Activated B cell treated with CpG ODN at 0.5 μM for 24 hours (primary cell): ENCODE results near the gene DSCAML1. TPM values are rescaled to one million over a fixed set of nuclear protein-coding genes. Genes with fewer than 3 reads are reported as not detected.

Experiments
- ATAC-seq: fragments of 200-7000 bp; cut with Tn5 transposase; one replicate; pipeline ENCODE4 v1.10.0; 2021; ENCODE audit warnings: low read depth, mild to moderate bottlenecking, moderate library complexity
- CTCF ChIA-PET: fragments of 350-600 bp; sonication (Branson Sonifier 250); formaldehyde crosslinking; loops from one replicate; lab custom pipeline; 2021; ENCODE audit warnings: antibody characterized with exemption; lab: Charles Lee
- POLR2A ChIA-PET: fragments of 350-600 bp; sonication (Branson Sonifier 250); formaldehyde crosslinking; loops from one replicate; lab custom pipeline; 2021; ENCODE audit warnings: antibody characterized with exemption; lab: Charles Lee
- DNase-seq: peaks from one replicate; pipeline ENCODE4 v3.0.0; 2022
- H3K27ac Mint-ChIP-seq: one replicate; pipeline ENCODE4 v1.8.0; 2020; ENCODE audit warnings: mixed read lengths
- H3K27me3 Mint-ChIP-seq: one replicate; pipeline ENCODE4 v1.8.0; 2021; ENCODE audit warnings: mixed read lengths
- H3K36me3 Mint-ChIP-seq: one replicate; pipeline ENCODE4 v1.8.0; 2021; ENCODE audit warnings: low read depth, mixed read lengths
- H3K4me1 Mint-ChIP-seq: one replicate; pipeline ENCODE4 v1.8.0; 2021; ENCODE audit warnings: mixed read lengths
- H3K4me3 Mint-ChIP-seq: one replicate; pipeline ENCODE4 v1.8.0; 2020; ENCODE audit warnings: mild to moderate bottlenecking, mixed read lengths
- H3K9me3 Mint-ChIP-seq: one replicate; pipeline ENCODE4 v1.8.0; 2020; ENCODE audit warnings: mixed read lengths
- intact Hi-C: fragments of 100-400 bp; cut with micrococcal nuclease; formaldehyde crosslinking; loops from one replicate; pipeline ENCODE4 v1.15.1; 2024
- total RNA-seq: library from RNA; stranded (reverse); gene quantifications from 2 replicates; pipeline ENCODE4 v1.2.3, GENCODE V29; 2022
- TF ChIP-seq, protein P1 (sequence below): fragments of 200-600 bp; IDR thresholded peaks from one replicate; pipeline ENCODE4 v1.8.0; 2022; ENCODE audit warnings: antibody characterized with exemption, mild to moderate bottlenecking

DSCAML1 gene
- total RNA-seq, 1 donor from 2014 or later, result 3.6 TPM

DNA sequence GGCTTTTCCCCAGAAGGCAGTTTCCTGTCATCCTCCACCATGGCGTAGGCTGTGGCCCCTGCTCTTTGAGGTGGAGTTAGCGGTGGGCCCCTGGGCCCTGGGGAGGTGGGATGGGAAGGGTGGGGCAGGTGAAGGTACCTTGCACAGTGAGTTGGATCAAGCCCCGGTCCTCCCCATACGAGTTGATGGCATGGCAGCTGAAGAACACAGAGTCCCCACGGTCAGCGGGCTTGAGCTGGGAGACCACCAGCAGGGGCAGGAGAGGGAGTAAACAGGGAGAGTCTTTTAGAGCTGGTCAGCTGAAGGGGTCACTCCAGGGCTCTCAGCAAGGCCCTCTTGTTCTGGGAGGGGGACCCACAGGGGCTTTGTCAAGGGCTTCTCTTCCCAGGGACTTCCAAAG, 316.0 kb downstream of the DSCAML1 start:
- CTCF ChIA-PET, result no interaction called here
- no peaks in the 10 kb centered on the region for H3K9me3 Mint-ChIP-seq
- H3K27ac Mint-ChIP-seq, result no peak overlapping the region
- POLR2A ChIA-PET, result no interaction called here
- no peak for DNase-seq
- peaks cover 14% of the 10 kb centered on the region for H3K27me3 Mint-ChIP-seq
- H3K36me3 Mint-ChIP-seq, result no peaks in the 10 kb centered on the region
- H3K4me3 Mint-ChIP-seq, result no peak overlapping the region
- no peak for ATAC-seq
- intact Hi-C loops, result no loop called here
- H3K4me1 Mint-ChIP-seq, result no peaks in the 10 kb centered on the region
- TF ChIP-seq, protein P1, sequence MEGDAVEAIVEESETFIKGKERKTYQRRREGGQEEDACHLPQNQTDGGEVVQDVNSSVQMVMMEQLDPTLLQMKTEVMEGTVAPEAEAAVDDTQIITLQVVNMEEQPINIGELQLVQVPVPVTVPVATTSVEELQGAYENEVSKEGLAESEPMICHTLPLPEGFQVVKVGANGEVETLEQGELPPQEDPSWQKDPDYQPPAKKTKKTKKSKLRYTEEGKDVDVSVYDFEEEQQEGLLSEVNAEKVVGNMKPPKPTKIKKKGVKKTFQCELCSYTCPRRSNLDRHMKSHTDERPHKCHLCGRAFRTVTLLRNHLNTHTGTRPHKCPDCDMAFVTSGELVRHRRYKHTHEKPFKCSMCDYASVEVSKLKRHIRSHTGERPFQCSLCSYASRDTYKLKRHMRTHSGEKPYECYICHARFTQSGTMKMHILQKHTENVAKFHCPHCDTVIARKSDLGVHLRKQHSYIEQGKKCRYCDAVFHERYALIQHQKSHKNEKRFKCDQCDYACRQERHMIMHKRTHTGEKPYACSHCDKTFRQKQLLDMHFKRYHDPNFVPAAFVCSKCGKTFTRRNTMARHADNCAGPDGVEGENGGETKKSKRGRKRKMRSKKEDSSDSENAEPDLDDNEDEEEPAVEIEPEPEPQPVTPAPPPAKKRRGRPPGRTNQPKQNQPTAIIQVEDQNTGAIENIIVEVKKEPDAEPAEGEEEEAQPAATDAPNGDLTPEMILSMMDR, result no peak

DNA sequence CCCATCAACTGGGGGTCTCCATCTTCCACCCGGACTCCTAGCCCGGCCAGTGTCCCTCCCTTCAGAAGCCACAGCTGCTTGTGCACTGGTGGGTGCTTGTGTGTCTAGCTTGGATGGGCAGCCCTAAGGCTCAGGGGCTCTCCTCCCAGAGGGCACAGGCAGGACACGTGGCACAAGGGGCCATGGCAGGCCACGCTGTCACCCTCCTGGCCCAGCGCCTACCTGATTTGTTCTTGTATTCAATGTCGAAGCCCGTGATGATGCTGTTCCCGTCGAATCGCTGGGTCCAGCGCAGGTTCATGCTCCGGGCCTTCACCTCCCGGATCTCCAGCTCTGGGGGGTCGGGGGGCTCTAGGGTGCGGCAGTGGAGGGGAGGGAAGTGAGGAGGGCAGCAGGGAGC, 316.8 kb downstream of the DSCAML1 start:
- intact Hi-C loops, result no loop called here
- Mint-ChIP-seq H3K4me1 (no peaks in the 10 kb centered on the region), H3K36me3 (no peaks in the 10 kb centered on the region), H3K27ac (no peak overlapping the region), H3K4me3 (no peak overlapping the region), H3K9me3 (no peaks in the 10 kb centered on the region), H3K27me3 (peaks cover 13% of the 10 kb centered on the region)
- no peak for ATAC-seq
- CTCF ChIA-PET, result interaction anchor here (1.3 kb wide), 1 partner anchor 54 kb away, joined by 3 read pairs; no protein-coding TSS in a partner anchor
- TF ChIP-seq, protein P1, result no peak
- POLR2A ChIA-PET, result no interaction called here
- DNase-seq, result no peak

DNA sequence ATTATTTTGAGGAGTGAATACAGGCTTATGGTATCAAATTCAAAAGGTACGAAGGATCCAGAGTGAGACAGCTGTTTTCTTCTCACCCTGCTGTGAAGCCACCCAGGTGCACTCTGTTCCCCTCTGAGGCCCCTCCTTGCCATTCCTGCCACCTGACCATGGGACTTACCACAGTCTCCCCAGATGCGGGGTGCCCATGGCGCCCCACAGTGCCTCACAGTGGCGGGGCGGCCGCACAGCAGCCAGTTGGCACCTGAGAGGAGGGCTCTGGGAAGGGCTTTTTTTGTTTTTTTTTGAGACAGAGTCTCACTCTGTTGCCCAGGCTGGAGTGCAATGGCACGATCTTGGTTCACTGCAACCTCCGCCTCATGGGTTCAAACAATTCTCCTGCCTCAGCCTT, 317.6 kb downstream of the DSCAML1 start:
- peaks cover 16% of the 10 kb centered on the region for H3K27me3 Mint-ChIP-seq
- POLR2A ChIA-PET, result no interaction called here
- TF ChIP-seq, protein P1, result no peak
- DNase-seq (no peak), ATAC-seq (no peak)
- no peaks in the 10 kb centered on the region for H3K9me3 Mint-ChIP-seq
- no peak overlapping the region for H3K4me3 Mint-ChIP-seq
- intact Hi-C loops, result no loop called here
- no peaks in the 10 kb centered on the region for H3K4me1 Mint-ChIP-seq
- CTCF ChIA-PET, result interaction anchor here (1.3 kb wide), 1 partner anchor 53 kb away, joined by 3 read pairs; no protein-coding TSS in a partner anchor
- H3K36me3 Mint-ChIP-seq, result no peaks in the 10 kb centered on the region
- H3K27ac Mint-ChIP-seq, result no peak overlapping the region

DNA sequence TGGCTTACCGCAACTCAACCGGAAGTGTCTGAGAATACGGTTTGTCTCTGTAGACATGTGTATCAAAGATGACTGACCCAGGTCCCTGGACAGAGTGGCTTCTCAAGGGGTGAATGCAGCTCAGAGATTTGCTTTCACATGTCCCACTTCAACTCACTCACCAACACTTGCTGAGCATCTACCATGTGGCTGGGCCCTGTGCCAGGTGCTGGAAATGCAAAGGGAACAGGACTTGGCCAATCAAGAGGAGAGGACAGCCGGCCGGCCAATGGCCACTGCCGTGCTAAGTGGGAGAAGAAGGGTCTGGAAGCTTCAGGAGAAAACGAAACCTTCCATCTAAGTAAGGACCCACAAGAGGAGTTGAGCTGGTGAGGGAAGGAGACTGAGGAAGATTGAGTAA, 318.1 kb downstream of the DSCAML1 start:
- TF ChIP-seq, protein P1, result no peak
- DNase-seq, result no peak
- H3K27me3 Mint-ChIP-seq, result peaks cover 16% of the 10 kb centered on the region
- no peaks in the 10 kb centered on the region for H3K4me1 Mint-ChIP-seq
- H3K36me3 Mint-ChIP-seq, result no peaks in the 10 kb centered on the region
- ChIA-PET CTCF (interaction anchor here (1.3 kb wide), 1 partner anchor 53 kb away, joined by 3 read pairs; no protein-coding TSS in a partner anchor), POLR2A (no interaction called here)
- H3K9me3 Mint-ChIP-seq, result no peaks in the 10 kb centered on the region
- ATAC-seq, result no peak
- intact Hi-C loops, result no loop called here
- H3K4me3 Mint-ChIP-seq, result no peak overlapping the region
- no peak overlapping the region for H3K27ac Mint-ChIP-seq

DNA sequence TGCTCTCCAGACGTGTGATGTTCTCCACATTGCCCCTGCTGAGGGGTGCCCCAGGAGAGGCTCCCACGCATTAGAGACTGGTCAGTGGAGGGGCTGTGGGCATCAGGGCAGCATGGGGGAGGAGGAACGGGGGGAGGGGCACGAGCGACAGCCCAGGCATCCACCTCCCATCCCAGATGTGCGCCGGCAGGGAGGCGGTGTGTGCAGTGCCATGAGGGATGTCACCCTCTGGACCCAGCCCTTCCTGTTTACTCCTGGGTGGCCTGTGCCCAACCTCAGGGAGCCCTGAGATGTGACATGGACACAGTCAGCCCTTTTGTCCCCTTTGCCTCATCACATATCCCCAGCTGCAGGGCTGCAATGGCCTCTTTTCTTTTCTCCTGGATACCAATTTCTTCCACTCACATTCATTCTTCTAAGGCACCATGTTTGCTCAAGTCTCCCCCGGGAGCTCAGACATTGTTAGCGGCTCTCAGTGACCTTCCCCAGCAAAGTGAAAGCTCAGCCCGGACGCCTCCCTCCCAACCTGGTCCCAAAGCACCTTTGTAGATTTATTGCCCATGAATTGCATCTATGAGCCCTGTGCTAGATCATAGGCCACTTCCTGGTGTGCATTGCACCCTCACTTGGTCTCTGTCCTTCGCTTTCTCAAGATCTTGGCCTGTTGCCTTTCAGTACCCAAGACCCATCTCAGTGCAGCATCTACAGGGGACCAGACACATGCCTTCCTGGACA, 318.7 kb downstream of the DSCAML1 start:
- no peaks in the 10 kb centered on the region for H3K36me3 Mint-ChIP-seq
- ATAC-seq, result no peak
- no peaks in the 10 kb centered on the region for H3K4me1 Mint-ChIP-seq
- TF ChIP-seq, protein P1, result no peak
- intact Hi-C loops, result no loop called here
- no peak overlapping the region for H3K4me3 Mint-ChIP-seq
- H3K27me3 Mint-ChIP-seq, result peaks cover 14% of the 10 kb centered on the region
- no peak for DNase-seq
- H3K9me3 Mint-ChIP-seq, result no peaks in the 10 kb centered on the region
- H3K27ac Mint-ChIP-seq, result no peak overlapping the region
- CTCF ChIA-PET, result no interaction called here
- POLR2A ChIA-PET, result no interaction called here
